ENCODE results near the gene SPRTN.

GRCh38 chr1:231359113-231359512, 21.0 kb downstream of the SPRTN start:
- TF ChIP-seq CTCF (conservative IDR thresholded peaks at IDR 0.05; ENCODE audit: low read length) (no peak), EZH2phosphoT487 (IDR thresholded peaks at IDR 0.05; ENCODE audit: borderline replicate concordance) (no peak)

Measured in Loucy (cell line).